ENCODE measurements around the gene OAS2.

The OAS2 gene

GRCh38 chr12:112964915-112965314 lies 13.4 kb upstream of the OAS2 start:
- DNase-seq (ENCODE audit: low read depth) = no peak
- H3K4me3 ChIP-seq (ENCODE audit: low read length) = no peak overlapping the region
- no peak for TF ChIP-seq CTCF (conservative IDR thresholded peaks at IDR 0.05; ENCODE audit: low read depth, low read length)

- no peak for TF ChIP-seq CTCF (conservative IDR thresholded peaks at IDR 0.05; ENCODE audit: low read depth, low read length)
- H3K4me3 ChIP-seq (ENCODE audit: low read length) = no peak overlapping the region
- no peak for DNase-seq (ENCODE audit: low read depth)
Observed at GRCh38 chr12:112965643-112966042, 12.7 kb upstream of the OAS2 start.

- no peak overlapping the region for H3K4me3 ChIP-seq (ENCODE audit: low read length)
- no peak for TF ChIP-seq CTCF (conservative IDR thresholded peaks at IDR 0.05; ENCODE audit: low read depth, low read length)
- DNase-seq (ENCODE audit: low read depth) = no peak
Observed at GRCh38 chr12:112967306-112967705, 11.0 kb upstream of the OAS2 start.

GRCh38 chr12:112967858-112968257 lies 10.5 kb upstream of the OAS2 start:
- TF ChIP-seq CTCF (conservative IDR thresholded peaks at IDR 0.05; ENCODE audit: low read depth, low read length) = no peak
- no peak overlapping the region for H3K4me3 ChIP-seq (ENCODE audit: low read length)
- DNase-seq (ENCODE audit: low read depth) = no peak

GRCh38 chr12:112969547-112970306 lies 8.6 kb upstream of the OAS2 start:
- no peak for DNase-seq (ENCODE audit: low read depth)
- no peak for TF ChIP-seq CTCF (conservative IDR thresholded peaks at IDR 0.05; ENCODE audit: low read depth, low read length)
- H3K4me3 ChIP-seq (ENCODE audit: low read length) = no peak overlapping the region

GRCh38 chr12:112970391-112970790 lies 7.9 kb upstream of the OAS2 start:
- TF ChIP-seq CTCF (conservative IDR thresholded peaks at IDR 0.05; ENCODE audit: low read depth, low read length) = no peak
- no peak for DNase-seq (ENCODE audit: low read depth)

GRCh38 chr12:112971248-112971647 lies 7.1 kb upstream of the OAS2 start:
- H3K4me3 ChIP-seq (ENCODE audit: low read length) = no peak overlapping the region
- no peak for DNase-seq (ENCODE audit: low read depth)
- no peak for TF ChIP-seq CTCF (conservative IDR thresholded peaks at IDR 0.05; ENCODE audit: low read depth, low read length)

More at GRCh38 chr12:112970391-112970790, 7.9 kb upstream of the OAS2 start:
- H3K4me3 ChIP-seq (ENCODE audit: low read length) = no peak overlapping the region
